Smooth muscle cell (in vitro differentiated cells): ENCODE results near the gene BPIFB3. TPM values are rescaled to one million over a fixed set of nuclear protein-coding genes. Genes with fewer than 3 reads are reported as not detected.

ENCODE experiments used
- DNase-seq: peaks from one replicate; lab custom pipeline; 2025; ENCODE audit not compliant: unreplicated experiment; lab: John Stamatoyannopoulos, UW
- H2AFZ ChIP-seq: fragments of 200-600 bp; sonication (generic); 2 replicates; pipeline ENCODE4 v1.6.0; 2016; ENCODE audit warnings: antibody characterized with exemption, low read depth, mild to moderate bottlenecking
- H3F3A ChIP-seq: fragments of 200-600 bp; sonication (generic); 2 replicates; pipeline ENCODE4 v1.6.0; 2017; ENCODE audit warnings: antibody characterized with exemption, low read depth
- H3K27ac ChIP-seq: fragments of 200-600 bp; sonication (generic); 2 replicates; pipeline ENCODE4 v1.5.1; 2016; ENCODE audit warnings: low read depth, mild to moderate bottlenecking
- H3K27me3 ChIP-seq: fragments of 200-600 bp; sonication (generic); 2 replicates; pipeline ENCODE4 v1.6.1; 2016; ENCODE audit warnings: low read depth, mild to moderate bottlenecking
- H3K36me3 ChIP-seq: fragments of 200-600 bp; sonication (generic); 2 replicates; pipeline ENCODE4 v1.5.1; 2016; ENCODE audit warnings: low read depth
- H3K4me1 ChIP-seq: fragments of 200-600 bp; sonication (generic); 2 replicates; pipeline ENCODE4 v1.5.1; 2016; ENCODE audit warnings: low read depth
- H3K4me2 ChIP-seq: fragments of 200-600 bp; sonication (generic); 2 replicates; pipeline ENCODE4 v1.6.0; 2016; ENCODE audit warnings: mild to moderate bottlenecking
- H3K4me3 ChIP-seq: fragments of 200-600 bp; sonication (generic); 2 replicates; pipeline ENCODE4 v1.5.1; 2016; ENCODE audit warnings: mild to moderate bottlenecking
- H3K79me2 ChIP-seq: fragments of 200-600 bp; sonication (generic); 2 replicates; pipeline ENCODE4 v1.6.0; 2016; ENCODE audit warnings: low read depth, mild to moderate bottlenecking
- H3K9ac ChIP-seq: fragments of 200-600 bp; sonication (generic); 2 replicates; pipeline ENCODE4 v1.6.0; 2016; ENCODE audit warnings: low read depth
- H3K9me3 ChIP-seq: fragments of 200-600 bp; sonication (generic); replicated peaks from 2 replicates; pipeline ENCODE4 v1.5.1; 2016; ENCODE audit warnings: low read depth
- H4K20me1 ChIP-seq: fragments of 200-600 bp; sonication (generic); 2 replicates; pipeline ENCODE4 v1.6.0; 2016; ENCODE audit warnings: low read depth
- WGBS: methylation state at CpG from one replicate; pipeline ENCODE4 v1.1.7; 2016; ENCODE audit warnings: low lambda C conversion rate; 5-methylcytosine and 5-hydroxymethylcytosine counted together
- polyA plus RNA-seq: library from polyadenylated mRNA; unstranded; fragments of >200 nt; fragmentation: Nextera tagmentation; extraction: Ambion mirVana; gene quantifications from 2 replicates; pipeline ENCODE4 v1.2.1, GENCODE V29; 2016
- total RNA-seq: library from RNA; depleted of rRNA; stranded (reverse); fragments of >200 nt; gene quantifications from 2 replicates; pipeline ENCODE4 v1.2.3, GENCODE V29; 2014
- TF ChIP-seq, protein P1 (sequence below): fragments of 200-600 bp; sonication (generic); IDR thresholded peaks from 2 replicates; pipeline ENCODE4 v1.5.1; 2017; ENCODE audit warnings: borderline replicate concordance, mild to moderate bottlenecking, antibody characterized with exemption; ENCODE audit not compliant: insufficient read depth, poor library complexity, severe bottlenecking

The BPIFB3 gene
- total and polyA plus RNA-seq, 2 experiments from 2014 or later, result not detected

DNA sequence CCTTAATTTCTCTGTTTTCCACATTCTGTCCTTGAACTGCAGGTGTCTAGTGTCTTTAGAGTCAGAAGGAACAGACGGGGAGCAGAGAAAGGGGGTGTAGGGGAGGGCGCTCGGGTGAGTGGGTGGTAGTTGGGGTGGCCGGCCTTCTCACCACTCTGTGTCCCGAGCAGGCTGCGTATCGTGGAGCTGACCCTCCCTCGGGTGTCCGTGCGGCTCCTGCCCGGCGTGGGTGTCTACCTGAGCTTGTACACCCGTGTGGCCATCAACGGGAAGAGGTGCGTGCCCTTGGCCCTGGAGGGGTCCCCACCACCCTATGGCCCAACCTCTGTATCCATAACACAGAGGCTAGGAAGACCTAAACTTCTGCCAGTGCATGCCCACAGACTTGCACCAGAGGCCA lies 31.0 kb downstream of the BPIFB3 start:
- Histone ChIP-seq H2AFZ (no peak overlapping the region), H4K20me1 (no peaks in the 10 kb centered on the region), H3K4me3 (no peak overlapping the region), H3K4me1 (no peaks in the 10 kb centered on the region), H3K27me3 (no peaks in the 10 kb centered on the region), H3K9me3 (no peaks in the 10 kb centered on the region), H3F3A (no peaks in the 10 kb centered on the region), H3K27ac (no peak overlapping the region), H3K9ac (no peak overlapping the region), H3K79me2 (no peaks in the 10 kb centered on the region), H3K36me3 (no peaks in the 10 kb centered on the region), H3K4me2 (no peak overlapping the region)
- TF ChIP-seq, protein P1, sequence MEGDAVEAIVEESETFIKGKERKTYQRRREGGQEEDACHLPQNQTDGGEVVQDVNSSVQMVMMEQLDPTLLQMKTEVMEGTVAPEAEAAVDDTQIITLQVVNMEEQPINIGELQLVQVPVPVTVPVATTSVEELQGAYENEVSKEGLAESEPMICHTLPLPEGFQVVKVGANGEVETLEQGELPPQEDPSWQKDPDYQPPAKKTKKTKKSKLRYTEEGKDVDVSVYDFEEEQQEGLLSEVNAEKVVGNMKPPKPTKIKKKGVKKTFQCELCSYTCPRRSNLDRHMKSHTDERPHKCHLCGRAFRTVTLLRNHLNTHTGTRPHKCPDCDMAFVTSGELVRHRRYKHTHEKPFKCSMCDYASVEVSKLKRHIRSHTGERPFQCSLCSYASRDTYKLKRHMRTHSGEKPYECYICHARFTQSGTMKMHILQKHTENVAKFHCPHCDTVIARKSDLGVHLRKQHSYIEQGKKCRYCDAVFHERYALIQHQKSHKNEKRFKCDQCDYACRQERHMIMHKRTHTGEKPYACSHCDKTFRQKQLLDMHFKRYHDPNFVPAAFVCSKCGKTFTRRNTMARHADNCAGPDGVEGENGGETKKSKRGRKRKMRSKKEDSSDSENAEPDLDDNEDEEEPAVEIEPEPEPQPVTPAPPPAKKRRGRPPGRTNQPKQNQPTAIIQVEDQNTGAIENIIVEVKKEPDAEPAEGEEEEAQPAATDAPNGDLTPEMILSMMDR, result no peak
- whole genome bisulfite sequencing, result 93% methylated on average over 15 of the region's 15 CpGs
- no peak for DNase-seq

DNA sequence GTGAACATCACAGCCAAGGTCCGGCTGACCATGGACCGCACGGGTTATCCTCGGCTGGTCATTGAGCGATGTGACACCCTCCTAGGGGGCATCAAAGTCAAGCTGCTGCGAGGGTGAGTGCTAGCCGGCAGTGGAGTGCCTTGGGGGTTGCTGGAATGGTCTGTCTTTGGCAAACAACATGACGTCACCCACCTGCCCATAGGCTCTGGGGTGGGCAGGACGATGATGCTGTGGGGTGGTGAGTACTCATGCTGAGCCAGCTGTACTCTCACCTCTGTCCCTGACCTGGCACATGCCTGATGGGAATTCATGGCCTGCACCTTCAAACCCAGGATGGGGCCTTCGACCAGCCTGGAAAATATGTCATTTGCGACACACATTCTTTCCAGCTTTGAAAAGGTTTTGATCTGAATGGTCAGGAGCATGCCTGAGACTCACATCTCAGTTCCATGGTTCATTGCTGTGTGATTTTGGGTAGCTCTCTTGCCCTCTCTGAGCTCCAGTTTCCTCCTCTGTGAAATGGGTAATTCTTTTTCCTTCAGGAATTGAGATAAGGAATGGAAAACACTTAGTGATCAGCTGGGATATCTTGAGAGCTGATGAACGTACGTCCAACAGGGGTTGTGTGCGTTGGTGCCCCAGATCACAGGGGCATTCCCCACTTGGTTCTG lies 32.5 kb downstream of the BPIFB3 start:
- TF ChIP-seq, protein P1, result no peak
- Histone ChIP-seq H3K9me3 (no peaks in the 10 kb centered on the region), H3K4me3 (no peak overlapping the region), H2AFZ (no peak overlapping the region), H3K36me3 (no peaks in the 10 kb centered on the region), H4K20me1 (no peaks in the 10 kb centered on the region), H3F3A (no peaks in the 10 kb centered on the region), H3K27me3 (no peaks in the 10 kb centered on the region), H3K9ac (no peak overlapping the region), H3K4me2 (no peak overlapping the region), H3K79me2 (no peaks in the 10 kb centered on the region), H3K27ac (no peak overlapping the region), H3K4me1 (no peaks in the 10 kb centered on the region)
- WGBS, result 92% methylated on average over 14 of the region's 14 CpGs
- no peak for DNase-seq

GRCh38 chr20:33091147-33091546 lies 37.4 kb downstream of the BPIFB3 start:
- DNase-seq, result no peak
- Histone ChIP-seq H3K27ac (no peak overlapping the region), H2AFZ (no peak overlapping the region), H3K27me3 (no peaks in the 10 kb centered on the region), H3K79me2 (no peaks in the 10 kb centered on the region), H3K4me3 (no peak overlapping the region), H3F3A (no peaks in the 10 kb centered on the region), H4K20me1 (no peaks in the 10 kb centered on the region), H3K9me3 (no peaks in the 10 kb centered on the region), H3K4me2 (no peak overlapping the region), H3K4me1 (no peaks in the 10 kb centered on the region), H3K9ac (no peak overlapping the region), H3K36me3 (no peaks in the 10 kb centered on the region)
- WGBS, result 87% methylated on average over 3 of the region's 3 CpGs
- TF ChIP-seq, protein P1, result no peak

DNA sequence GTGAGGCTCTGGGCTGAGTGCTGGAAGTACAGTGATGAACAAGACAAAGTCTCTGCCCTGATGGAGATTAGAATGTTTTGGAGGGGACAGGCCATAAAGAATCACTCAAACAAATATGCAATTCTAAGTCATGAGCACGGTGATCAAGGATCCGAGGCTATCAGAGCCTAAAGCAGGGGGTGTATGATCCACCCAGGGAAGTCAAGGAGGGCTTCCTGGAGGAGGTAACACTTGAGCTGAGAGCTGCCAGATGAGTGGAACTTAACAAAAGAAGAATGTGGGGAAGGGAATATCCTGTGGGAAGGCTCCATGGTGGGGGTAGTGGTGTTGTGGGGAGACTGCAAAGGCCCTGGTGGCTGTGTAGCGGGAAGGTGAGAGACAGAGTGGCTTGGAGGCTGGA lies 38.0 kb downstream of the BPIFB3 start:
- no peaks in the 10 kb centered on the region for H3K36me3 ChIP-seq
- no peak overlapping the region for H3K27ac ChIP-seq
- WGBS, result 89% methylated on average over 3 of the region's 3 CpGs
- H3K4me1 ChIP-seq, result no peaks in the 10 kb centered on the region
- no peak overlapping the region for H3K4me3 ChIP-seq
- H3K9me3 ChIP-seq, result no peaks in the 10 kb centered on the region
- no peaks in the 10 kb centered on the region for H4K20me1 ChIP-seq
- no peak overlapping the region for H3K4me2 ChIP-seq
- H3K79me2 ChIP-seq, result no peaks in the 10 kb centered on the region
- H2AFZ ChIP-seq, result no peak overlapping the region
- no peaks in the 10 kb centered on the region for H3K27me3 ChIP-seq
- no peak for DNase-seq
- no peak overlapping the region for H3K9ac ChIP-seq
- TF ChIP-seq, protein P1, result no peak
- no peaks in the 10 kb centered on the region for H3F3A ChIP-seq
